Mesendoderm (in vitro differentiated cells): ENCODE measurements around the gene RNF125.
A peak's percentile ranks its signal among the peaks of the same experiment; 100 is the strongest.

Experiments
- DNase-seq: peaks from one replicate; pipeline ENCODE4 v3.0.0; 2013
- H2AK5ac ChIP-seq: 2 replicates; pipeline ENCODE4 v1.6.1; 2013; ENCODE audit warnings: low read length, inconsistent platforms
- H2BK120ac ChIP-seq: 2 replicates; pipeline ENCODE4 v1.6.1; 2013; ENCODE audit warnings: low read depth, mild to moderate bottlenecking, low read length, moderate library complexity, mixed read lengths
- H2BK15ac ChIP-seq: replicated peaks from 2 replicates; pipeline ENCODE4 v1.6.1; 2013; ENCODE audit warnings: low read depth, mild to moderate bottlenecking, moderate library complexity
- H2BK5ac ChIP-seq: 2 replicates; pipeline ENCODE4 v1.6.1; 2013; ENCODE audit warnings: low read length, inconsistent platforms
- H3K18ac ChIP-seq: 2 replicates; pipeline ENCODE4 v1.6.1; 2013; ENCODE audit warnings: mild to moderate bottlenecking, low read length, mixed read lengths
- H3K23ac ChIP-seq: one replicate; pipeline ENCODE4 v1.6.1; 2013; ENCODE audit warnings: low read length
- H3K27ac ChIP-seq: 2 replicates; pipeline ENCODE4 v1.5.1; 2013; ENCODE audit warnings: low read depth, mild to moderate bottlenecking, inconsistent platforms, low read length, moderate library complexity
- H3K27me3 ChIP-seq: 2 replicates; pipeline ENCODE4 v1.6.1; 2013; ENCODE audit warnings: low read length, control low read depth, mild to moderate bottlenecking, inconsistent platforms; ENCODE audit not compliant: insufficient read depth, poor library complexity
- H3K36me3 ChIP-seq: 2 replicates; pipeline ENCODE4 v1.6.1; 2013; ENCODE audit warnings: low read length, inconsistent platforms; ENCODE audit not compliant: control insufficient read depth, insufficient read depth
- H3K4ac ChIP-seq: one replicate; pipeline ENCODE4 v1.6.1; 2013; ENCODE audit warnings: low read depth, mild to moderate bottlenecking, low read length, moderate library complexity
- H3K4me1 ChIP-seq: 2 replicates; pipeline ENCODE4 v1.6.1; 2013; ENCODE audit warnings: low read depth, low read length, inconsistent platforms; ENCODE audit not compliant: control insufficient read depth
- H3K4me2 ChIP-seq: 2 replicates; pipeline ENCODE4 v1.6.1; 2013; ENCODE audit warnings: low read length
- H3K4me3 ChIP-seq: 2 replicates; pipeline ENCODE4 v1.5.1; 2013; ENCODE audit warnings: mild to moderate bottlenecking, low read length
- H3K56ac ChIP-seq: one replicate; pipeline ENCODE4 v1.6.1; 2013; ENCODE audit warnings: low read length
- H3K79me1 ChIP-seq: 2 replicates; pipeline ENCODE4 v1.6.1; 2013; ENCODE audit warnings: low read length, inconsistent platforms
- H3K79me2 ChIP-seq: 2 replicates; pipeline ENCODE4 v1.6.1; 2013; ENCODE audit warnings: mild to moderate bottlenecking, low read length; ENCODE audit not compliant: control insufficient read depth, insufficient read depth
- H3K9ac ChIP-seq: 2 replicates; pipeline ENCODE4 v1.6.1; 2013; ENCODE audit warnings: low read length, inconsistent platforms
- H4K5ac ChIP-seq: one replicate; pipeline ENCODE4 v1.6.1; 2013; ENCODE audit warnings: low read length
- H4K8ac ChIP-seq: one replicate; pipeline ENCODE4 v1.6.1; 2013; ENCODE audit warnings: low read depth, mild to moderate bottlenecking, control low read depth, low read length, moderate library complexity
- WGBS: extraction: QIAGEN DNeasy Blood & Tissue Kit; methylation state at CpG from one replicate; pipeline ENCODE4 v1.1.7; 2013; ENCODE audit warnings: low lambda C conversion rate, missing lambda C conversion rate; ENCODE audit not compliant: insufficient coverage; ENCODE audit errors: extremely low coverage; 5-methylcytosine and 5-hydroxymethylcytosine counted together

Gene RNF125

DNA sequence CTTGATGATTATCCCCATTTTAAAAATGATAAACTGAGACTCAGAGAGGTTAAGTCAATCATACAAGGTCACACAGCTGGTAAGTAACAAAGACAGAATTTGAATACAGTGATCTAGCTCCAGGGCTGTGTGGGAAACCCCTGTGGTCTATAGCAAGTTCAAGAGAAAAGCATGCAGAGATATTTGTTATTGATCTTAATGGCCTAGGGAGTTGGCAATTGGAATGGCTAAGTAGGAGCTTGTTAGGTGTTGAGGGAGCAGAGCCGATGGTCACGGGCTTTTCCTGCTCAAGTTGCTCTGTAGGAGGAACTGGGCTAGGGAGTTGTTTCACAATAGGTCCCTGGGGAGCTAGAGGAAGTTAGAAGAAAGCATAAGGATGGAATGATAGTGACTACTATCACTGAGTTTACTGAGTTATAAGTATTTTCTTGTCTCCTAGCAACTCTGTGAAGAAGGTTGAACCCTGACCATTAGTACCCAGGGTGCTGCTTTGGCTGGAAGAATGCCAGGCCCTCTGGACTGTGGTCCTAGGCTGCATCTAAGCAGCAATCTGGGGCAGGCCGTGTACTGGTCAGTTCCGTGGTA lies 30.0 kb downstream of the RNF125 start:
- no peak overlapping the region for H2BK15ac ChIP-seq
- WGBS, result no CpG with 5 or more reads among the region's 4 CpGs
- H3K9ac ChIP-seq, result no peak overlapping the region
- no peak overlapping the region for H3K4me3 ChIP-seq
- no peak overlapping the region for H2BK120ac ChIP-seq
- H3K4ac ChIP-seq, result no peak overlapping the region
- H3K79me2 ChIP-seq, result no peaks in the 10 kb centered on the region
- no peak overlapping the region for H4K8ac ChIP-seq
- no peaks in the 10 kb centered on the region for H3K36me3 ChIP-seq
- H3K27me3 ChIP-seq, result no peaks in the 10 kb centered on the region
- no peak overlapping the region for H4K5ac ChIP-seq
- H3K27ac ChIP-seq, result no peak overlapping the region
- no peaks in the 10 kb centered on the region for H3K79me1 ChIP-seq
- no peak overlapping the region for H3K4me2 ChIP-seq
- H3K56ac ChIP-seq, result no peak overlapping the region
- H3K23ac ChIP-seq, result no peak overlapping the region
- no peak overlapping the region for H2BK5ac ChIP-seq
- H3K4me1 ChIP-seq, result no peaks in the 10 kb centered on the region
- peak; percentile 21 for DNase-seq
- H2AK5ac ChIP-seq, result no peak overlapping the region
- no peak overlapping the region for H3K18ac ChIP-seq

DNA sequence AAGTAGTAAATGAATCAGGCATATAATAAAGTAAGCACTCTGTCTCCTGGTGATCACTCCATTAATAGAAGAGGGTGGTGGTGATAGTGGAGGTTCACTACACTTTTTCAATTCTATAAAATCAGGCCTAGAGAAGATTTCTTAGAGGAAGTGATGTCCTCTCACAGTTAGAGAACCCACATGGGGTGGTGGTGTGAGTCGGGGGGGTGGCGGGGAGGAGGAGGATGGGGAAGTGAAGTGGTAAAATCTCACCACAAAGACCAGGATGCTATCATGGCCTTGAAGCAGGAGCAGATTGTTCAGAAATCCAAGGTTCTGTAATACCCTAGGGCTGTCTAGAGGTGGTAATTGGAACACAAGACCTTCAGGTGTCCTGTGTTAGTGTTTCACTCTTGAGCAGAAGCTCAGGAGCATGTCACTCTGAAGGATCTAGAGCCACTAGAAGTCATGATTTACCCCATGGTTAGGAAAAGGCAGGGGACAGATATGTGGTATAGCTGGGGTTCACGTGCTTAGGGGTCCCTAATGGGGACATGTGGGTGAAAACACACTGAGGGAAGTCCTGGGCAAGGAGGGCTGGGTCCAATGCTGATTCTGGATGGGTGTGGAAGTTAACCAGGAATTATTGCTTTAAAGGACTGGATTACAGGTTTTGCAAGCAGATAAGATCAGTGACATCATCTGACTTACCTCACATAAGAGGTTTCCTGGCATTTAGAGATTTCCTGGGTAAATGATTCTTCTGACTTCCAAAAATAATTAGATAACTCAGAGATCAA lies 31.0 kb downstream of the RNF125 start:
- H3K36me3 ChIP-seq, result no peaks in the 10 kb centered on the region
- no peaks in the 10 kb centered on the region for H3K79me1 ChIP-seq
- H4K8ac ChIP-seq, result no peak overlapping the region
- no peak overlapping the region for H3K4ac ChIP-seq
- no peak overlapping the region for H3K18ac ChIP-seq
- no peak overlapping the region for H3K4me3 ChIP-seq
- H2BK5ac ChIP-seq, result no peak overlapping the region
- no peaks in the 10 kb centered on the region for H3K79me2 ChIP-seq
- no peak overlapping the region for H4K5ac ChIP-seq
- no peak overlapping the region for H3K56ac ChIP-seq
- H3K4me1 ChIP-seq, result no peaks in the 10 kb centered on the region
- no peak overlapping the region for H3K9ac ChIP-seq
- no peak overlapping the region for H3K4me2 ChIP-seq
- H3K27me3 ChIP-seq, result no peaks in the 10 kb centered on the region
- WGBS, result no CpG with 5 or more reads among the region's 3 CpGs
- no peak overlapping the region for H3K23ac ChIP-seq
- no peak overlapping the region for H2BK120ac ChIP-seq
- peak; percentile 50 for DNase-seq
- no peak overlapping the region for H3K27ac ChIP-seq
- H2BK15ac ChIP-seq, result no peak overlapping the region
- no peak overlapping the region for H2AK5ac ChIP-seq

DNA sequence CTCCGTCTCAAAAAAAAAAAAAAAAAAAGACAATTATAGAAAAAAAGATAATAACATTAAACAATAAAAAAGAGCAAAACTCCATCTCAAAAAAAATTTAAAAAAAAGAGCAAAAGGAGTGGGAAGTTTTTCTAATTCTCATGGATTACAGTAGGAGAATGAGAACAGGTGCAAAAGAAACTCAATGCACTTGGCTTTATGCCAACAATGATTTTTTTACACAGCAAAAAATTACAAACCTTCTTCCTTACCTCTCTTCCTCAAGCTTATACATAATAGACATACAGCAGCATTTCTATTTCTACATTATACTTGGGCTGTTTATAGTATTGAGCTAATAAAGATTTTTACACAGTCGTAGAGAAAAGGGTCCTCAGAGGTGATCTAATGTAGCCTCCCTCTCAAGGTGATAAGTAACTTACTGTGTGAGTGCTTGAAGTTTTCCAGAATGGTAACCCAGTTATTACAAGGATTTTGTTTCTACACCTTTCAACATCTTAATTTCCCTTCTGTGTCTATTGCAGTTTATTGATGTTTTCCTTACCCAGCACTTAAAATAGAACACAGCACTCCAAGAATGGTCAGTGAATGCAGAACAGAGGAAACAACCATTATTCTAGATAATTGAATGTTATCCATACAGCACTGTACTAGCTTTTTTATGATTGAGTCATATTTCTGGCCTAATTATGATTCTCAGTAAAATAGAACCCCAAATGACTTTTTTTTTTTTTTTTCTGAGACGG lies 38.2 kb downstream of the RNF125 start:
- no CpG with 5 or more reads among the region's 3 CpGs for WGBS
- Histone ChIP-seq H3K23ac (no peak overlapping the region), H3K4me3 (no peak overlapping the region), H3K27ac (no peak overlapping the region), H3K4ac (no peak overlapping the region), H2AK5ac (no peak overlapping the region), H3K4me2 (no peak overlapping the region), H3K9ac (no peak overlapping the region), H2BK5ac (no peak overlapping the region), H3K79me1 (no peaks in the 10 kb centered on the region), H4K8ac (no peak overlapping the region), H3K27me3 (no peaks in the 10 kb centered on the region), H3K18ac (no peak overlapping the region), H3K79me2 (no peaks in the 10 kb centered on the region), H2BK120ac (no peak overlapping the region), H3K4me1 (no peaks in the 10 kb centered on the region), H3K36me3 (no peaks in the 10 kb centered on the region), H3K56ac (no peak overlapping the region), H4K5ac (no peak overlapping the region), H2BK15ac (no peak overlapping the region)
- DNase-seq, result no peak

DNA sequence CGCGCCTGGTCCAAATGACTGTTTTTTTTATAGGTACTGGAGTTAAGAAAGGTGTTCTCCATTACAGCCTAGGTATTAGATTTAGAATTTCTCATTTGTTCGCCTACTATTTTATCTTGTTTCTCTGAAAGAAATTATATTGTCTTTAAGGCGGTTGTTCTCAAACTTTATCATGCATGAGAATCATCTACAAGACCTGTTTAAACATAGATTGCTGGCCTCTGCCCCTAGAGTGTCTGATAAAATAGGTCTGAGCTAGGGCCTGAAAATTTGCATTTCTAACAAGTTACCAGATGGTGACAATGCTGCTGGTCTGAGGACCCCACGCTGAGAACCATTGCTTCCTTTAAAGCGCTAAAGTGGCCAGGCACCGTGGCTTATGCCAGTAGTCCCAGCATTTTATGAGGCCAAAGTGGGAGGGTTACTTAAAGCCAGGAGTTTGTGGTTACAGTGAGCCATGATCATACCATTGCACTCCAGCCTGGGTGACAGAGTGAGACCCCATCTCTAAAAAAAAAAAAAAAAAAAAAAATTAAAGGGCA lies 39.1 kb downstream of the RNF125 start:
- Histone ChIP-seq H3K23ac (no peak overlapping the region), H3K36me3 (no peaks in the 10 kb centered on the region), H3K4me1 (no peaks in the 10 kb centered on the region), H3K9ac (no peak overlapping the region), H3K4ac (no peak overlapping the region), H3K79me1 (no peaks in the 10 kb centered on the region), H4K8ac (no peak overlapping the region), H2BK15ac (no peak overlapping the region), H2AK5ac (no peak overlapping the region), H4K5ac (no peak overlapping the region), H3K27ac (no peak overlapping the region), H2BK5ac (no peak overlapping the region), H3K27me3 (no peaks in the 10 kb centered on the region), H2BK120ac (no peak overlapping the region), H3K4me3 (no peak overlapping the region), H3K79me2 (no peaks in the 10 kb centered on the region), H3K56ac (no peak overlapping the region), H3K4me2 (no peak overlapping the region), H3K18ac (no peak overlapping the region)
- DNase-seq, result peak; percentile 84
- WGBS, result no CpG with 5 or more reads among the region's 7 CpGs

DNA sequence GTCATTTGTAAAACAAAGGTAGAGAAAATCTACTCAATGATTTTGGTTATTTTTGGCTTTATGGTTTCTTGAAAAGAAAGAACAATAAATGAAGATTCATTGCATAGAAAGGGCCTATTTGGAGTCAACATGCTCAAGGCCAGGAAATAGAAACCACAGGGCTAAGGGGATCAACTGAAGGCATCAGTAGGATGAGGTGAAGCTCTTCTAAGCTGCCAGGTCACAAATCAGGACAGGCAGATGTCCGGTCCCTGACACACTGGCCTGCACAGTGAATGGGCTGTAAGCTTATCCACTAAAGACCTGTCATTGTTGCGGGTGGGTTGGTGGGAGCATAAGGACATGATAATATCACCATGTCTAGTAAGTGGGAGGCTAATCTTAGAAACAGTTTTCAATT lies 41.4 kb downstream of the RNF125 start:
- Histone ChIP-seq H4K5ac (no peak overlapping the region), H2AK5ac (no peak overlapping the region), H3K4me2 (no peak overlapping the region), H3K4ac (no peak overlapping the region), H3K4me1 (no peaks in the 10 kb centered on the region), H3K4me3 (no peak overlapping the region), H3K36me3 (no peaks in the 10 kb centered on the region), H3K18ac (no peak overlapping the region), H3K56ac (no peak overlapping the region), H3K79me1 (no peaks in the 10 kb centered on the region), H4K8ac (no peak overlapping the region), H3K23ac (no peak overlapping the region), H3K27ac (no peak overlapping the region), H2BK5ac (no peak overlapping the region), H2BK15ac (no peak overlapping the region), H2BK120ac (no peak overlapping the region), H3K79me2 (no peaks in the 10 kb centered on the region), H3K9ac (no peak overlapping the region), H3K27me3 (no peaks in the 10 kb centered on the region)
- DNase-seq, result no peak
- no CpG with 5 or more reads among the region's 2 CpGs for WGBS
